Ovary (tissue), 3 donors: ENCODE results near the gene UBR1.

ENCODE experiments used
- CTCF ChIP-seq, 3 donors: fragments of 450-650 bp in 2 of 3; fragments of 200-600 bp in 1 of 3; IDR thresholded peaks; one replicate each; pipeline versions ENCODE4 v1.5.1 to v1.8.0; 2016 to 2022; ENCODE audit warnings: antibody characterized with exemption in 3 of 3, mild to moderate bottlenecking in 1 of 3
- POLR2A ChIP-seq: fragments of 450-650 bp; IDR thresholded peaks from one replicate; pipeline ENCODE4 v1.6.1; 2017; ENCODE audit warnings: antibody characterized with exemption, mild to moderate bottlenecking, moderate library complexity
- donor health status: DM: no; HTN: no; CAD: no.

DNA sequence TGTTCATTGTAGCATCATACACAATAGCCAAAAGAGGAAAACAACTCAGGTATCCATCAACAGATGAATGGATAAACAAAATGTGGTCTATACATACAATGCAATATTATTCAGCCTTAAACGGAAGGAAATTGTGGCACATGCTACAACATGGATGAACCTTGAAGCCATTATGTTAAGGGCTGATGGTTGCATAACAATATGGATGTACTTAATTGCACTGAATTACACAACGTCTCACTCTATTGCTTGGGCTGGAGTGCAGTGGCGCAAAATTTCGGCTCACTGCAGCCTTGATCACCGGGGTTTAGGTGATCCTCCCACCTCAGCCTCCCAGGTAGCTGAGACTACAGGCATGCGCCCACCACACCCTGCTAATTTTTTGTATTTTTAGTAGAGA lies 20.5 kb upstream of the UBR1 start:
- no peak for TF ChIP-seq POLR2A
- no peak for TF ChIP-seq CTCF (IDR thresholded peaks at IDR 0.05)
